Testis (tissue), 2 donors: Measurements from ENCODE around the gene RPL35A.

ENCODE experiments used
- CTCF ChIP-seq, 3 experiments: fragments of 450-650 bp in 2 of 3; fragments of 200-600 bp in 1 of 3; sonication (generic) in 1 of 3; IDR thresholded peaks; one replicate each; pipeline ENCODE4 v1.5.1; 2016 to 2019; ENCODE audit warnings: antibody characterized with exemption in 3 of 3, mild to moderate bottlenecking in 2 of 3, moderate library complexity in 1 of 3
- POLR2A ChIP-seq: fragments of 450-650 bp; IDR thresholded peaks from one replicate; pipeline ENCODE4 v1.6.1; 2017; ENCODE audit warnings: antibody characterized with exemption, mild to moderate bottlenecking, moderate library complexity

GRCh38 chr3:197989651-197990050 lies 39.7 kb downstream of the RPL35A start:
- TF ChIP-seq CTCF (IDR thresholded peaks at IDR 0.05) (no peak), POLR2A (no peak)
